H1 (cell line): ENCODE results near the gene RREB1. TPM values are rescaled to one million over a fixed set of nuclear protein-coding genes. Genes with fewer than 3 reads are reported as not detected.

ENCODE experiments used
- CTCF ChIA-PET: fragments of 300-600 bp; sonication (Branson Sonifier 250); formaldehyde crosslinking; loops from one replicate; lab custom pipeline; 2021; ENCODE audit not compliant: partially characterized antibody; lab: Charles Lee
- POLR2A ChIA-PET: fragments of 300-600 bp; sonication (Branson Sonifier 250); formaldehyde crosslinking; loops from one replicate; lab custom pipeline; 2021; ENCODE audit warnings: inconsistent platforms; ENCODE audit not compliant: partially characterized antibody; lab: Charles Lee
- DNase-seq, 2 experiments: peaks; one replicate each; pipeline versions ENCODE4 v3.0.0 to v3.0.0-alpha.2; 2010 to 2022; ENCODE audit warnings: low spot score in 2 of 2, low read depth in 1 of 2, mixed read lengths in 1 of 2
- FAIRE-seq: peaks from 2 replicates; lab custom pipeline; 2011; peaks lifted over from hg19 to GRCh38; lab: Jason Lieb, UNC
- H2AFZ ChIP-seq: 2 replicates; pipeline ENCODE4 v1.8.1; 2012; ENCODE audit warnings: low read length, inconsistent platforms
- H2AK5ac ChIP-seq: 2 replicates; pipeline ENCODE4 v1.6.1; 2013; ENCODE audit warnings: low read depth, low read length
- H2BK120ac ChIP-seq: replicated peaks from 2 replicates; pipeline ENCODE3; 2013; ENCODE audit warnings: low read depth, low read length, inconsistent platforms
- H2BK12ac ChIP-seq: 2 replicates; pipeline ENCODE4 v1.6.1; 2013; ENCODE audit warnings: low read depth, low read length
- H2BK15ac ChIP-seq: 2 replicates; pipeline ENCODE4 v1.6.1; 2013; ENCODE audit warnings: low read length
- H2BK20ac ChIP-seq: 2 replicates; pipeline ENCODE4 v1.6.1; 2013; ENCODE audit warnings: low read length
- H2BK5ac ChIP-seq: 2 replicates; pipeline ENCODE4 v1.6.1; 2013; ENCODE audit warnings: low read depth, low read length
- H3K14ac ChIP-seq: 2 replicates; pipeline ENCODE4 v1.6.1; 2013; ENCODE audit warnings: inconsistent platforms; ENCODE audit not compliant: insufficient read length
- H3K18ac ChIP-seq: 2 replicates; pipeline ENCODE4 v1.6.1; 2013; ENCODE audit warnings: low read length; ENCODE audit errors: extremely low read depth
- H3K23ac ChIP-seq: 2 replicates; pipeline ENCODE4 v1.6.1; 2013; ENCODE audit warnings: inconsistent platforms; ENCODE audit not compliant: insufficient read length
- H3K23me2 ChIP-seq: 2 replicates; pipeline ENCODE4 v1.6.1; 2013; ENCODE audit warnings: low read depth, low read length
- H3K27ac ChIP-seq: 2 replicates; pipeline ENCODE4 v1.6.1; 2011; ENCODE audit warnings: low read depth, low read length, inconsistent platforms
- H3K27me3 ChIP-seq, 4 experiments: replicated peaks in 1 of 4; 1 replicate in 1 of 4; 2 replicates in 3 of 4; pipeline versions ENCODE4 v1.6.1 to v1.8.1; 2011 to 2013; ENCODE audit warnings: low read length in 3 of 4, mild to moderate bottlenecking in 3 of 4, inconsistent platforms in 2 of 4, mixed read lengths in 2 of 4, moderate library complexity in 1 of 4; ENCODE audit not compliant: control insufficient read depth in 3 of 4, insufficient read depth in 3 of 4; ENCODE audit errors: extremely low read depth in 1 of 4
- H3K36me3 ChIP-seq, 4 experiments: 2 replicates each; pipeline versions ENCODE4 v1.6.1 to v1.8.1; 2011 to 2013; ENCODE audit warnings: mild to moderate bottlenecking in 4 of 4, low read length in 3 of 4, moderate library complexity in 2 of 4, control low read depth in 1 of 4, inconsistent platforms in 1 of 4; ENCODE audit not compliant: insufficient read depth in 4 of 4, control insufficient read depth in 2 of 4
- H3K4ac ChIP-seq: replicated peaks from 2 replicates; pipeline ENCODE3; 2013; ENCODE audit warnings: low read length, low read depth, mixed read lengths, inconsistent platforms; ENCODE audit not compliant: insufficient read length
- H3K4me1 ChIP-seq, 4 experiments: replicated peaks in 1 of 4; 1 replicate in 1 of 4; 2 replicates in 3 of 4; pipeline versions ENCODE4 v1.6.1 to v1.8.1; 2011 to 2013; ENCODE audit warnings: low read length in 3 of 4, inconsistent platforms in 2 of 4, mixed read lengths in 1 of 4; ENCODE audit not compliant: insufficient read depth in 4 of 4, control insufficient read depth in 3 of 4
- H3K4me2 ChIP-seq, 2 experiments: 2 replicates each; pipeline versions ENCODE4 v1.6.1 to v1.8.1; 2011 to 2013; ENCODE audit warnings: low read depth in 2 of 2, low read length in 2 of 2, control low read depth in 1 of 2, inconsistent platforms in 1 of 2, mild to moderate bottlenecking in 1 of 2; ENCODE audit not compliant: insufficient read depth in 1 of 2
- H3K4me3 ChIP-seq, 4 experiments: fragments of 200-600, 300-600 bp in 1 of 4; sonication (generic), shearing (Covaris generic), sonication (Bioruptor Twin) in 1 of 4; 2 replicates each; pipeline versions ENCODE4 v1.5.1 to v1.8.1; 2011 to 2016; ENCODE audit warnings: low read length in 4 of 4, low read depth in 3 of 4, control low read depth in 2 of 4, inconsistent platforms in 2 of 4, mild to moderate bottlenecking in 2 of 4, mixed read lengths in 1 of 4, moderate library complexity in 1 of 4; ENCODE audit not compliant: insufficient read depth in 2 of 4; ENCODE audit errors: extremely low read depth in 1 of 4
- H3K56ac ChIP-seq: replicated peaks from 2 replicates; pipeline ENCODE3; 2013; ENCODE audit warnings: low read depth, mild to moderate bottlenecking, mixed read lengths, low read length, inconsistent platforms; ENCODE audit not compliant: insufficient read length
- H3K79me1 ChIP-seq: 2 replicates; pipeline ENCODE4 v1.6.1; 2013; ENCODE audit warnings: low read depth, low read length, control low read depth
- H3K79me2 ChIP-seq, 2 experiments: 2 replicates each; pipeline versions ENCODE4 v1.6.1 to v1.8.1; 2012 to 2013; ENCODE audit warnings: low read length in 2 of 2, mild to moderate bottlenecking in 2 of 2, inconsistent platforms in 1 of 2; ENCODE audit not compliant: insufficient read depth in 2 of 2, control insufficient read depth in 1 of 2
- H3K9ac ChIP-seq, 4 experiments: replicated peaks in 1 of 4; 1 replicate in 1 of 4; 2 replicates in 3 of 4; pipeline versions ENCODE4 v1.6.1 to v1.8.1; 2011 to 2013; ENCODE audit warnings: low read depth in 3 of 4, low read length in 3 of 4, control low read depth in 2 of 4, mild to moderate bottlenecking in 2 of 4, moderate library complexity in 2 of 4, inconsistent platforms in 1 of 4; ENCODE audit errors: extremely low read depth in 1 of 4
- H3K9me3 ChIP-seq, 2 experiments: 2 replicates each; pipeline versions ENCODE4 v1.6.1 to v1.8.1; 2012 to 2013; ENCODE audit warnings: mild to moderate bottlenecking in 2 of 2, moderate library complexity in 2 of 2, control low read depth in 1 of 2, inconsistent platforms in 1 of 2, low read depth in 1 of 2, low read length in 1 of 2, mixed read lengths in 1 of 2; ENCODE audit not compliant: insufficient read depth in 2 of 2
- H4K20me1 ChIP-seq, 2 experiments: replicated peaks in 1 of 2; 2 replicates each; pipeline versions ENCODE3 to v1.8.1; 2011 to 2013; ENCODE audit warnings: inconsistent platforms in 2 of 2, low read length in 2 of 2, mild to moderate bottlenecking in 1 of 2; ENCODE audit not compliant: insufficient read depth in 2 of 2, control insufficient read depth in 1 of 2
- H4K5ac ChIP-seq: 2 replicates; pipeline ENCODE4 v1.6.1; 2013; ENCODE audit warnings: low read length, low read depth, mixed read lengths, inconsistent platforms; ENCODE audit not compliant: insufficient read length
- H4K8ac ChIP-seq: 2 replicates; pipeline ENCODE4 v1.8.0; 2013; ENCODE audit warnings: mild to moderate bottlenecking, moderate library complexity, low read length, inconsistent platforms; ENCODE audit not compliant: insufficient read depth; ENCODE audit errors: extremely low read depth
- H4K91ac ChIP-seq: replicated peaks from 2 replicates; pipeline ENCODE3; 2013; ENCODE audit warnings: low read length, mixed read lengths, inconsistent platforms; ENCODE audit not compliant: insufficient read length
- BRCA1 ChIP-seq: IDR thresholded peaks from 2 replicates; pipeline ENCODE4 v1.6.1; 2012; ENCODE audit warnings: low read depth, low read length, improper control_type of control experiment
- CBX8 ChIP-seq: fragments of 300-800, 300-1000 bp; sonication (generic); IDR thresholded peaks from 2 replicates; pipeline ENCODE4 v1.7.1; 2016; ENCODE audit warnings: low read depth, low read length, borderline replicate concordance
- CTBP2 ChIP-seq: IDR thresholded peaks from 2 replicates; pipeline ENCODE4 v1.7.0; 2011; ENCODE audit warnings: borderline replicate concordance, mild to moderate bottlenecking, moderate library complexity, mixed read lengths, low read length; ENCODE audit not compliant: insufficient read depth, insufficient read length
- CTCF ChIP-seq, 3 experiments: IDR thresholded peaks; 1 replicate in 2 of 3; 2 replicates in 1 of 3; pipeline versions ENCODE4 v1.5.1 to v1.6.1; 2011; ENCODE audit warnings: low read length in 3 of 3, mild to moderate bottlenecking in 3 of 3, inconsistent platforms in 2 of 3, low read depth in 1 of 3, moderate library complexity in 1 of 3; ENCODE audit not compliant: insufficient read depth in 1 of 3; ENCODE audit errors: control extremely low read depth in 1 of 3
- JUND ChIP-seq: IDR thresholded peaks from 2 replicates; pipeline ENCODE4 v1.6.1; 2011; ENCODE audit warnings: mild to moderate bottlenecking, improper control_type of control experiment, low read length
- KDM4A ChIP-seq: IDR thresholded peaks from one replicate; pipeline ENCODE4 v1.7.1; 2012; ENCODE audit warnings: low read depth, mild to moderate bottlenecking, moderate library complexity, low read length, inconsistent platforms; ENCODE audit not compliant: severe bottlenecking
- POLR2AphosphoS5 ChIP-seq: IDR thresholded peaks from 2 replicates; pipeline ENCODE4 v1.6.1; 2011; ENCODE audit warnings: low read depth, low read length
- SP2 ChIP-seq: IDR thresholded peaks from 2 replicates; pipeline ENCODE4 v1.6.1; 2012; ENCODE audit warnings: mild to moderate bottlenecking, low read length, inconsistent platforms
- SUZ12 ChIP-seq: fragments of 200-600 bp; sonication (generic); IDR thresholded peaks from 2 replicates; pipeline ENCODE4 v1.6.1; 2012; ENCODE audit warnings: mild to moderate bottlenecking, inconsistent platforms, low read length, moderate library complexity, mixed read lengths
- TAF1 ChIP-seq: IDR thresholded peaks from 2 replicates; pipeline ENCODE4 v1.6.1; 2011; ENCODE audit warnings: mild to moderate bottlenecking, low read depth, low read length
- TCF12 ChIP-seq: IDR thresholded peaks from 2 replicates; pipeline ENCODE4 v1.6.1; 2011; ENCODE audit warnings: low read depth, mild to moderate bottlenecking, low read length
- ZNF274 ChIP-seq: IDR thresholded peaks from 2 replicates; pipeline ENCODE4 v1.7.0; 2012; ENCODE audit warnings: low read length, borderline replicate concordance; ENCODE audit errors: extremely low read depth
- WGBS, 2 experiments: shearing (Covaris generic) in 1 of 2; methylation state at CpG; one replicate each; pipeline versions ENCODE4 v1.1.6 to v1.1.7; 2013 to 2015; ENCODE audit warnings: low lambda C conversion rate in 2 of 2, mixed read lengths in 2 of 2, inconsistent platforms in 1 of 2, low coverage in 1 of 2, missing lambda C conversion rate in 1 of 2; ENCODE audit not compliant: insufficient replicate concordance in 2 of 2, insufficient coverage in 1 of 2, insufficient read length in 1 of 2; ENCODE audit errors: extremely low coverage in 1 of 2, missing lambda C conversion rate in 1 of 2; 5-methylcytosine and 5-hydroxymethylcytosine counted together
- polyA plus RNA-seq, 7 experiments: library from polyadenylated mRNA; depleted of rRNA in 3 of 7; stranded (reverse) in 5 of 7; unstranded in 2 of 7; fragments of >200 nt in 5 of 7; fragments of 200-250 nt in 2 of 7; gene quantifications; 1 replicate in 5 of 7; 2 replicates in 1 of 7; 4 replicates in 1 of 7; pipeline versions ENCODE4 v1.2.1 to v1.2.3, GENCODE V29; 2011 to 2013; ENCODE audit warnings: missing spikeins in 2 of 7, mixed read lengths in 2 of 7
- total RNA-seq: library from RNA; stranded (reverse); fragmentation: NEBNext Ultra II Directional; extraction: Animal tissue kit (Norgen Biotek cat#: 25700); gene quantifications from 2 replicates; pipeline ENCODE4 v1.2.1, GENCODE V29; 2021

The RREB1 gene
- total and polyA plus RNA-seq, 2 of the 8 experiments (the other 6 are each of a cell fraction or from before 2014, with no cell fraction given) = 3.9 to 34.7 TPM

- FAIRE-seq (no peak), DNase-seq (no peak)
- H3K4me1 ChIP-seq = peaks cover 5 to 28% (median 24%) of the 10 kb centered on the region in 4 experiments
- peak overlapping the region; percentile 45 for H4K8ac ChIP-seq
- no peak overlapping the region for H3K4me3 ChIP-seq
- H3K23me2 ChIP-seq = no peaks in the 10 kb centered on the region
- no peak overlapping the region for H3K14ac ChIP-seq
- peak overlapping the region; percentile 60 for H2BK12ac ChIP-seq
- peak overlapping the region; percentile 76; the same call in 1 of the 2 replicates for H2BK5ac ChIP-seq
- no peak overlapping the region for H3K9ac ChIP-seq
- no peak overlapping the region for H3K56ac ChIP-seq
- 0 out of 2 replicates have a peak overlapping the region, but pooled peaks have one; percentile 40 for H2BK15ac ChIP-seq
- no peak overlapping the region for H2BK20ac ChIP-seq
- no peak overlapping the region for H3K18ac ChIP-seq
- H3K79me1 ChIP-seq = peaks cover 16% of the 10 kb centered on the region
- peak overlapping the region; percentile 52 for H2BK120ac ChIP-seq
- no peak overlapping the region for H3K4ac ChIP-seq
- H3K27me3 ChIP-seq = no peaks in the 10 kb centered on the region
- peaks cover 0 to 3% of the 10 kb centered on the region in 2 experiments for H4K20me1 ChIP-seq
- H2AK5ac ChIP-seq = peak overlapping the region; percentile 87
- POLR2A ChIA-PET = interaction anchor here (0.9 to 5.2 kb wide), 3 partner anchors 10 to 24 kb away, joined by 3 to 34 read pairs (median 4); no protein-coding TSS in a partner anchor
- 85% methylated on average over 2 of the region's 2 CpGs; no CpG with 5 or more reads in 1 of the 2 experiments for WGBS, 2 experiments
- H4K5ac ChIP-seq = no peak overlapping the region
- no peak overlapping the region; a peak in 1 of 4 replicates for H3K4me2 ChIP-seq
- H3K27ac ChIP-seq = no peak overlapping the region
- H4K91ac ChIP-seq = peak overlapping the region; percentile 34
- H3K9me3 ChIP-seq = no peaks in the 10 kb centered on the region
- no peak overlapping the region for H3K23ac ChIP-seq
- peaks cover 8 to 88% of the 10 kb centered on the region in 2 experiments for H3K79me2 ChIP-seq
- H3K36me3 ChIP-seq = no peaks in the 10 kb centered on the region
- CTCF ChIA-PET = interaction anchor here (0.6 to 2.1 kb wide), 8 partner anchors 8 to 477 kb away, joined by 3 to 7 read pairs (median 4); no protein-coding TSS in a partner anchor
- H2AFZ ChIP-seq = no peak overlapping the region
- no peak for TF ChIP-seq ZNF274
- no peak for TF ChIP-seq POLR2AphosphoS5
- TF ChIP-seq KDM4A = no peak
- TF ChIP-seq CTBP2 = no peak
- TF ChIP-seq CTCF (IDR thresholded peaks at IDR 0.05; ENCODE audit: control extremely low read depth in 1 of 3, insufficient read depth in 1 of 3, low read depth in 1 of 3, low read length in 3 of 3) = no peak
- TF ChIP-seq TCF12 = no peak
- no peak for TF ChIP-seq JUND
- no peak for TF ChIP-seq BRCA1
- TF ChIP-seq SUZ12 = no peak
- TF ChIP-seq TAF1 = no peak
- TF ChIP-seq SP2 = no peak
- no peak for TF ChIP-seq CBX8
These were observed 43.6 kb downstream of the RREB1 start for GRCh38 chr6:7151381-7151780.
